ENCODE results near the gene SLC6A8.

- TF ChIP-seq, protein P1, sequence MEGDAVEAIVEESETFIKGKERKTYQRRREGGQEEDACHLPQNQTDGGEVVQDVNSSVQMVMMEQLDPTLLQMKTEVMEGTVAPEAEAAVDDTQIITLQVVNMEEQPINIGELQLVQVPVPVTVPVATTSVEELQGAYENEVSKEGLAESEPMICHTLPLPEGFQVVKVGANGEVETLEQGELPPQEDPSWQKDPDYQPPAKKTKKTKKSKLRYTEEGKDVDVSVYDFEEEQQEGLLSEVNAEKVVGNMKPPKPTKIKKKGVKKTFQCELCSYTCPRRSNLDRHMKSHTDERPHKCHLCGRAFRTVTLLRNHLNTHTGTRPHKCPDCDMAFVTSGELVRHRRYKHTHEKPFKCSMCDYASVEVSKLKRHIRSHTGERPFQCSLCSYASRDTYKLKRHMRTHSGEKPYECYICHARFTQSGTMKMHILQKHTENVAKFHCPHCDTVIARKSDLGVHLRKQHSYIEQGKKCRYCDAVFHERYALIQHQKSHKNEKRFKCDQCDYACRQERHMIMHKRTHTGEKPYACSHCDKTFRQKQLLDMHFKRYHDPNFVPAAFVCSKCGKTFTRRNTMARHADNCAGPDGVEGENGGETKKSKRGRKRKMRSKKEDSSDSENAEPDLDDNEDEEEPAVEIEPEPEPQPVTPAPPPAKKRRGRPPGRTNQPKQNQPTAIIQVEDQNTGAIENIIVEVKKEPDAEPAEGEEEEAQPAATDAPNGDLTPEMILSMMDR (conservative IDR thresholded peaks at IDR 0.05; ENCODE audit: low read length) = no peak
- no peak for TF ChIP-seq EZH2phosphoT487 (IDR thresholded peaks at IDR 0.05; ENCODE audit: borderline replicate concordance)
These were observed 40.4 kb downstream of the SLC6A8 start for GRCh38 chrX:153728095-153728494.

All from Loucy (cell line).